Glomerular visceral epithelial cell (primary cell): ENCODE results near the gene FOXD4L3.
"Not testable (repeated sequence)": the region's sequence is repeated elsewhere in the genome, so short reads cannot be mapped to it uniquely, and the experiment has no call there.

Experiments
- DNase-seq: peaks from one replicate; pipeline ENCODE4 v3.0.0-alpha.2; 2016; ENCODE audit errors: extremely low spot score

Gene FOXD4L3

GRCh38 chr9:68302567-68302966, at the start of gene FOXD4L3:
Gene FOXD4L3 (plus strand): TSS chr9:68302867. CDS start chr9:68302952, 85 bp downstream.
- DNase-seq = not testable (repeated sequence)

DNA sequence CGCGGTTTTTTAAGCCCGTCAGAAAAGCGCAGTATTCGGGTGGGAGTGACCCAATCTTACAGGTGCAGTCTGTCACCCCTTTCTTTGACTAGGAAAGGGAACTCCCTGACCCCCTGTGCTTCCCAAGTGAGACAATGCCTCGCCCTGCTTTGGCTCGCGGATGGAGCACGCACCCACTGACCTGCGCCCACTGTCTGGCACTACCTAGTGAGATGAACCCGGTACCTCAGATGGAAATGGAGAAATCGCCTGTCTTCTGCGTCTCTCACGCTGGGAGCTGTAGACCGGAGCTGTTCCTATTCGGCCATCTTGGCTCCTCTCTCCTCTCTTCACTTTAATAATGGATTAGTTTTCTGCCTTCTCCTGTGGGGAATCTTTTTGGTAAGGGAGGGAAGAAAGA, 21.6 kb upstream of the FOXD4L3 start:
- DNase-seq = not testable (repeated sequence)

- DNase-seq = not testable (repeated sequence)
Observed at GRCh38 chr9:68303771-68304170, 1.1 kb downstream of the FOXD4L3 start.

- not testable (repeated sequence) for DNase-seq
Observed at GRCh38 chr9:68304212-68304611, 1.5 kb downstream of the FOXD4L3 start.

DNA sequence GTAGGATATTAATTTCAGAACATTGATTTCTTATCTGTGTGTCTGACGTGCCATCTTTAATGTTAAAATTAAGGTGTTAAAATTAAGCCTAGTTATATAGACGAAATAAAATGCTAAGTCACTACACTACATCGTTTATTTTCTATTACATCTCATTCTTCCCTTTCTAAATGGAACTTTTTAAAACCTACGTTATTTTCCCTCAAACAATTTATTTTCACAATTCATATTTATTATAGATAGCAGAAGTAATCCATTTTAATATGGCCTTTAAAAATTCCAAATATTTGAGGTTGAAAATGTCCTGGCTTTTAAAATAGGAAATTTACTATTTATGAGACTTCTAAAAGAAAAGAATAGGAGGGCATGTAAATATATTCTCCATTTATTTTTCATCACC, 2.1 kb downstream of the FOXD4L3 start:
- not testable (repeated sequence) for DNase-seq

DNA sequence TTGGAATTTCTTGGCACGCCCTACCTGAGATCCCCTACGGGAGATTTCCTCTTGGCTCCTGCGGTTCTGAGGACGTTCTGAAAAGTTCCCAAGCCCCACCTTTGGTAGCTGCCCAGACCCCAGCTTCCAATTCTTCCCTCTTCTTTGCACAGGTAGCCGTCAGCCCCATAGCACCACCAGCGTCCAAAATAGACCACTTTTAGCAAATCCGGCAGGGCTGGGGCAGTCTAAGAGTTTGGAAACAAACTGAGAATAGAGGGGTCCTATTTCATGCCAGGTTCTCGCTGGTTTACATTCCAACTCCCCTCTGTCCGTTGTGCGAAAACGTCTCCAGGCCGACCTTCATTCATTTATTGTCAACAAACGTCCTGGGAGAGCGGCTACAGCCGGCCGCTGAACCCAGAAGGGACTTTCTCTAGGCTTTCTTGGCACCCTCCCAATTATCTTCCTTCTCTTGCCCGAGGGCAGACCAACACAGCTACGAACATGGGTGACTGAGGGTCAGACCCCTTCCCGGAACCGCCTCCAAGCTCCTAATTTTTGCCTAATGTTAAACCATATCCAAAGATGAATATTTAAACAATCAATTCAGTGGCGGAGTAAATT, 3.1 kb downstream of the FOXD4L3 start:
- not testable (repeated sequence) for DNase-seq

DNA sequence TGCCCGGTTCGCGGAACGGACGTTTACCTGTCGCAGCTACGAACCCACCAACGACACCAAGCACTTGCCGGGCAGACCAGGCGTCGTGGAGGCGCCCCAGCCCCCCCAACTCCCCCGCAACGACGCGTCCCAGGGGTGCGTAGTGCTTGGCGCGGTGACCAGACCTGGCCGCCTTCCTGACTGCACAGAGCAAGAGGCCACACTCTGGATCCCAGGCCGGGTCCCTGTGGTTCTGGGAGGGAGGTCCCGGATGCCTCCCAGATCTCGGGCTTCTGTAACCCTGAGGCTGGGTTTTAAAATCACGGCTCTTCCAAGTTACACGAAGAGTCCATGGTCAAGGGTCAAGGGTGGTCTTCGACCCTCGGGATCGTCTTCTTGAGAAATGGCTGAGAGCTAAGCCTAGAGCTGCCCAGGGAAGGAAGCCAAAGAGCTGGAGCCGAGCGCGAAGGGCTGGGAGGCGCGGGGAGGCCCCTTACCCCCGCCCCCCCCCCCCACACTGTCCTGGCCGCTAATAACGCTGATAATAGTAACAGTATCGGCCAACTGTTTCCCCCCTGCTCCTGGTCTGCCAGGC, 3.8 kb downstream of the FOXD4L3 start:
- DNase-seq = not testable (repeated sequence)

DNA sequence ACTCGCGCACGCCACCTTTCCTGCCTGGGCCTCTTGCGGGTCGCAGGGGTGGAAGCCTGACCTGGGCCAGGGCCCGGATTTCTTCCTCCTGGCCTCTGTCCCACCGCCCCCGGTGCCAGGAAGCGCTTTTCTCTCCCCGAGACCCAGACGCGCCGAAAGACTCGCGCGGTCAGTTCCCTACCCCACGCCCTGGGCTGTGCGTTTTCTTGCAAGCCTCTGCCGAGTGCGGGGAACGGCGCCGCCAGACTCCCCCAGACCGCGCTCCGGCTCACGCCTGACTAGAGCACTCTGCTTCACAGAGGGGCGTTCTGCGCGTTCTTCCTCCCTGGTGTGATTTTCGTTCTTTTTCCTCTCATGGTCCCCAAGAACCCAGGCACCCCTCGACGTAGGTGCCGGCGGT, 4.5 kb downstream of the FOXD4L3 start:
- not testable (repeated sequence) for DNase-seq

- not testable (repeated sequence) for DNase-seq
Observed at GRCh38 chr9:68307654-68308053, 5.0 kb downstream of the FOXD4L3 start.

DNA sequence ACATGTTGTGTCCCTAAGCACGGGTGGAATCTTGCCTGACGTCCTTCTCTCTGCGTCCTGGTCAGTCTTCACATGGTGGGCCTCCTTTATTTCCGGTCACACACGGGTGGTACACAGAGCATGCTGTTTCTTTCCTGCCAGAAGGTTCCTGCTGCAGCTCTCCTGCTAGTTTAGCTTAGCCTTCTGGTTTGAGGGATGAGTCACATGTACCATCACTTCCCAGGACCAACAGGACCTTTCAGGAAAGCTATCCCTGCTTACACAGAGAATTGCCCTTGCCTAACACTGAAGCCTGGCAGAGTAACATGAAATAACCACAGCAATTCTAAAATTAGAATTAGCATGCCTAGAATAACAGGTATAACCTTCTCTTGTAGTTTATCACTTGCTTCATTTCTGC, 8.5 kb downstream of the FOXD4L3 start:
- not testable (repeated sequence) for DNase-seq

DNA sequence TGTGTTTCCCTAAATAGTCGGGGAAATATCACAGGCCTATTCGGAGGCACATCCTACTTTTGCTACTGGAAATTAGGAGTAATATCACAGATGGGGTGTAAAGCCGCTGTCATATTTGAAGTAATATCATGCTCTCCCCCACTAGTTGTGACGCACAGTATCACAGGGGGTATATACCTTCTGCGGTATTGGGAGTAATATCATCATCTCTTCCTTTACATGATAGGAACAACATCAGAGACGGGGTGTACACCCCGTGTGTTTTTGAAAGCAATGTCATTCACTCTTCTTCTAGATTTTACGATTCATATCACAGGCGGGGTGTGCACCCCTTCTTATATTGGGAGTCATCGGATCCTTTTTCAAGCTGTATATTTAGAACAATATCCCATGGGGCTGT, 15.5 kb downstream of the FOXD4L3 start:
- not testable (repeated sequence) for DNase-seq

DNA sequence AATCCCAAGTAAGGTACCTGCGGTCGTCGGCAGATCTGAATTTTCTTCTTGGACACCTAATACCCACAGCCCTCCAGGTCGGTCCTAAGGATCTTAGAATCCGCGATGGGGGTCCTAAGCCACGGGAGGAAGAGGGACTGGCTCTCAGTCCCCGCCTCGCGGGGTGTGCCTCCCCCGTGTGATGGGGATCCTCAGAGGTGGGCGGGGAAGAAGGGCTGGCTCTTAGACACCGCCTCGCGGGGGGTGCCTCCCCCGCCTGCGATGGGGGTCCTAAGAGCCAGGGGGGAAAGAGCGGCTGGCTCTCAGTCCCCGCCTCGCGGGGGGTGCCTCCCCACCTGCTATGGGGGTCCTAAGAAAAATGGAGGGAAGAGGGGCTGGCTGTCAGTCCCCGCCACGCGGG, 21.1 kb downstream of the FOXD4L3 start:
- DNase-seq = not testable (repeated sequence)

DNA sequence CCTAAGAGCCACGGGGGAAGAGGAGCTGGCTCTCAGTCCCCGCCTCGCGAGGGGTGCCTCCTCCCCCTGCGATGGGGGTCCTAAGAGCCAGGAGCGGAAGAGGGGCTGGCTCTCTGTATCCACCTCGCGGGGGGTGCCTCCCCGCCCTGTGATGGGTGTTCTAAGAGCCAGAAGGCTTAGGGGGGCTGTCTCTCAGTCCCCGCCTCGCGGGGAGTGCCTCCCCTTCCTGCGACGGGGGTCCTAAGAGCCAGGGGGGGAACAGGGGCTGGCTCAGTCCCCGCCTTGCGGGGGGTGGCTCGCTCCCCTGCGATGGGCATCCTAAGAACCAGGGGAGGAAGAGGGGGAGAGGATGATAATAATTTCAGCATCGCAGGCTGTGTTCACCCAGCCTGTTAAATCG, 21.9 kb downstream of the FOXD4L3 start:
- not testable (repeated sequence) for DNase-seq

DNA sequence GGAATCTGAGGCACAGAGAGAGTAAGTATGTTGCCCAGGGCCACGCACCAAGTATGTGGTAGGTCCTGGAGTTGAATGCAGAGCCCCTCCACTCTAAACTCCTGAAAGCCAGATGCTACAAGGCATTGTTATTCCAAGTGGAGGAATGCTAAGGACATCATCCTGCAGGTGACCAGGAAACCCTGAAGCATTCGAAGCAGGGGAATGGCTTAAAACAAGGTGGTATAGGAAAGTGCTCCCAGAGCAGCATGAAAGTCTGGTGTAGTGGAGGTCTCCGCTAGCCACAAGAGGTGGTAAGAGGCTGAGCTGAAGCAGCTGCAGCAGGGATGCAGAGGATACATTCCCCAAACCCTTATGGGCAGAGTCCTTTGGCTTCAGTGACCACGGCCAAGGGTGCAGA, 26.4 kb downstream of the FOXD4L3 start:
- not testable (repeated sequence) for DNase-seq

GRCh38 chr9:68330531-68331173, 28.0 kb downstream of the FOXD4L3 start:
- DNase-seq = not testable (repeated sequence)

DNA sequence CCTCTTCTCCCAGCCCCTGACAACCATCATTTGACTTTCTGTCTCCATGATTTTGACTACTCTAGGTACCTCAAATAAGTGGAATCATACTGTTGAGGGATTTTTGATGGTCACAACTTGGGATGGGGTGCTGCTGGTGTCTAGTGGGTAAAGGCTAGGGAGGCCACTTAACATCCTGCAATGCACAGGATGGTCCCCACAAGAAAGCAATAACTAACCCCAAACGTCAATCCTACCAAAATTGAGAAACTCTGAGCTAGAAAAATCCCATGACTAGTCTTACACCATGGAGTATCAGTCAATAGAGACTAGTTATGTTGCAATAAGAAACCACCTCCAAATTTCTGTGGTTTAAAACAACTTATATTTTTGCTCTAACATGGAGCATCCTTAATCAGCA, 29.5 kb downstream of the FOXD4L3 start:
- DNase-seq = not testable (repeated sequence)

GRCh38 chr9:68335935-68336334, 33.3 kb downstream of the FOXD4L3 start:
- DNase-seq = not testable (repeated sequence)

DNA sequence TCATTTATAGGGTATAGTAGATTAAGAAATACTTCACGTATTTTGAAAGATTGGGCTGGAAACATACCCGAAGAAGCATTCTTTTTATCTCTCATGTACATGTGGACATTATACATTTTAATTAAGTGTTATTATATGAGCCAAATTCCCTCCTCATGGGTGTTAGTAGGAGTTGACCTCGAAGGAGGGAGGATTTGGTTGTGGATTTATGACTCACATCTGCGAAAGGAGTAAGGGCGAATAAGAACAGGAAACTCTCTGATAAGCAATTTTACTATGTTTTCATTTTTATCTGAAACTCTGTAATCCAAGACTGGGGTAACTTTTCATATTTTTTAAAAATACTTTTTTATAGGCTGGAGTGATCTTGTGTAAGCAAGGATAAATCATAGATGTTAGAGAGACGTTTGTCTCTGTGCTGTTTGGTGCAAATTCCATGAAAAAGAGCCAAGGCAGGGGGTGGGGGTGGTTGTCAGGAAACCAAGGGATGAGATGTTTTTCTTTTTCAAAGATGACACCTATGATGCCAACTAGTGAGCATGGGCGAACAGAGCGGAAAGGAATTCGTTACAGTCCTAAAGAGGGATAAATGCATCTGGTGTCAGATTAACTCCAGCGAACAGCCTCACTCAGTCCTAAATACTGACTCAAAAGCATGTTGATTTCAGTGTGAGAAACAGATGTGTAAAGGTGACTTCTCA, 34.1 kb downstream of the FOXD4L3 start:
- DNase-seq = not testable (repeated sequence)

GRCh38 chr9:68338000-68338399, 35.3 kb downstream of the FOXD4L3 start:
- not testable (repeated sequence) for DNase-seq

DNA sequence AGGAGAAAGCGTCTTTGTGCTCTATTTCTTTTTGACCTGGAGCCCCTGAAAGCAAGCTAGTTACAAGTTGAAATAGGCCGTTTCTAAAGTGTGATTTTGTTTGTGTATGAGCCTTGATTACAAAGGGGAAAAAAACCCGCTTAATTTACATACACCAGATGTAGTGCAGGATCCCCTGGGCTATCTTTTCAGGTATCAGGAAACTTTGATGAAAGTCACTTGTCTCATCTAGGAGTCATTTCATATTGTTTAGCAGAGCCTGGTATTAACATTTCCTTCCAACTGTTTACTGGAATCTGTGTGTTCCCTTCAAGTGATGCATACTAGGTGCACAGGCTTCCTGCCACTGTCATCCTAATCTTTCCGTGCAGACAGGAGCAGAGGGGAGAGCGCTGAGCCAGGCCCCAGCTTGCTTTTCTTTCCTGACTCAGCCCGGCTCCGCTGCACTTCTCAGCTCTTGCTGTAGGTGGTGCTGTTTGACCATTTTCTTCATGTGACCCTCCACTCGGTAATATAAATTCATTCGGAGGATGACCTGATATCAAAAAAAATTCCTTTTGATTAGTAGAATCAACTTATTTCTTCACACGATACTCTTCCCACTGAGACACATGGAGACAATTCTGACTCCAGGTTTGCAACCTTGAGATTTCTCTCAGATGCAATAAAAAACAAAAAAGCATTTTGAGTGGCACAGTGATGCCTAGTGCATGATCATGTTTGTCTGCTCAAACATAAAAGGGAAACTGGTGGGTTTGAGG, 39.8 kb downstream of the FOXD4L3 start:
- DNase-seq = not testable (repeated sequence)

DNA sequence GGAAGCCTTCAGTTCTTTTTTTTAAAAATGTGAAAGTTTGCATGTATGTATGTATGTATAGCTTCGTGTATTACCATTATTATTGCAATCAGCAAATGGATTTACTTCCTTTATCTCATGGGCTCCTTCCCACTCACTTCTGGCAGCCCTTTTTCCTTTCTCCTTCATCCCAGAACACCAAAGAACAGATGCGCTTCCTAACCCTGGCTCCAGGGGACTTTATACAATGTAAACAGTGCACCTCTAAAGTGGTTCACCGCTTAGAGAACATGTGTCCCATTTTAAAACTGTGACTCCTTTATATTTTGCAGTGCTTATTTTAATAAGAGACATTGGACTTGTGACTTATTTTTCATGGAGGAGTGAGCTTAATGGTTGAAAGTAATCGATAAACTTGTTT, 40.6 kb downstream of the FOXD4L3 start:
- not testable (repeated sequence) for DNase-seq

DNA sequence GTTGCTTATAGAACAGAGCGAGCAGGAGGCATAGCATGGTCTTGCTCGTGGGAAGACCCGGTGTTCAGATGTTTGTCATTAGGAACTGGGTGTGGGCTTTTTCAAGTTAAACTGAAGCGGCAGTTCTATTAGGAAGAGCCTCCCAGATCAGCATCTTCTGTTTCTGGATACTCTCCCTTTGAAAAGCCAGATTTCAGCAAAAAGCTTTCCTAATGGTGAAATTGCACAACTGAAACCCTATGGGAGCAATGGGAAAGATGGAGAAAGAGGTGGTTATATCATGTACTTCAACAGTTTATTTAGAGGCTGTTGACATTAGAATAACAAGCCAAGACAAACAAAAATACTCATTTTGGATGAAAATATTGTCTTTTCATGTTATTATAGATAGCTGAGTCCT, 41.3 kb downstream of the FOXD4L3 start:
- DNase-seq = not testable (repeated sequence)
